ENCODE data around the gene ZNF865. TPM values are rescaled to one million over a fixed set of nuclear protein-coding genes. Genes with fewer than 3 reads are reported as not detected.

Gene ZNF865
- total RNA-seq, 3 donors from 2014 or later (not counting 1 experiment from before 2014, with no cell fraction given) = 18.5 to 22.1 (median 20.9) TPM

- Histone ChIP-seq H3K9me3 (ENCODE audit: control insufficient read depth, insufficient read depth, low read length) (no peaks in the 10 kb centered on the region), H3K27me3 (ENCODE audit: control insufficient read depth, insufficient read depth, low read length) (no peaks in the 10 kb centered on the region), H3K27ac (ENCODE audit: low read length) (no peak overlapping the region), H3K36me3 (ENCODE audit: control insufficient read depth, insufficient read depth, low read length) (peaks cover 65% of the 10 kb centered on the region), H3K4me1 (ENCODE audit: control insufficient read depth, insufficient read depth, low read length) (peaks cover 46% of the 10 kb centered on the region), H3K4me3 (ENCODE audit: low read length) (no peak overlapping the region)
- DNase-seq (no peak), ATAC-seq (no peak)
- Mint-ChIP-seq H3K9me3 (no peaks in the 10 kb centered on the region), H3K36me3 (peaks cover 8% of the 10 kb centered on the region), H3K27ac (peak overlapping the region in 1 of 2 donors; percentile 78), H3K27me3 (ENCODE audit: low read depth in 2 of 2) (no peaks in the 10 kb centered on the region), H3K4me1 (peaks cover 37 to 71% of the 10 kb centered on the region in 2 donors), H3K4me3 (no peak overlapping the region)
- TF ChIP-seq, protein P1, sequence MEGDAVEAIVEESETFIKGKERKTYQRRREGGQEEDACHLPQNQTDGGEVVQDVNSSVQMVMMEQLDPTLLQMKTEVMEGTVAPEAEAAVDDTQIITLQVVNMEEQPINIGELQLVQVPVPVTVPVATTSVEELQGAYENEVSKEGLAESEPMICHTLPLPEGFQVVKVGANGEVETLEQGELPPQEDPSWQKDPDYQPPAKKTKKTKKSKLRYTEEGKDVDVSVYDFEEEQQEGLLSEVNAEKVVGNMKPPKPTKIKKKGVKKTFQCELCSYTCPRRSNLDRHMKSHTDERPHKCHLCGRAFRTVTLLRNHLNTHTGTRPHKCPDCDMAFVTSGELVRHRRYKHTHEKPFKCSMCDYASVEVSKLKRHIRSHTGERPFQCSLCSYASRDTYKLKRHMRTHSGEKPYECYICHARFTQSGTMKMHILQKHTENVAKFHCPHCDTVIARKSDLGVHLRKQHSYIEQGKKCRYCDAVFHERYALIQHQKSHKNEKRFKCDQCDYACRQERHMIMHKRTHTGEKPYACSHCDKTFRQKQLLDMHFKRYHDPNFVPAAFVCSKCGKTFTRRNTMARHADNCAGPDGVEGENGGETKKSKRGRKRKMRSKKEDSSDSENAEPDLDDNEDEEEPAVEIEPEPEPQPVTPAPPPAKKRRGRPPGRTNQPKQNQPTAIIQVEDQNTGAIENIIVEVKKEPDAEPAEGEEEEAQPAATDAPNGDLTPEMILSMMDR (IDR thresholded peaks at IDR 0.05) = no peak
- intact Hi-C loops (cut with micrococcal nuclease) = no loop called here
- 95% methylated on average over 16 of the region's 16 CpGs for WGBS (ENCODE audit: insufficient coverage)
These were observed 55.5 kb downstream of the ZNF865 start for GRCh38 chr19:55660991-55661390.

- H3K4me1 ChIP-seq (ENCODE audit: control insufficient read depth, insufficient read depth, low read length) = peaks cover 38% of the 10 kb centered on the region
- Mint-ChIP-seq H3K36me3 (peaks cover 8% of the 10 kb centered on the region), H3K27me3 (ENCODE audit: low read depth in 2 of 2) (no peaks in the 10 kb centered on the region), H3K4me3 (no peak overlapping the region), H3K27ac (no peak overlapping the region), H3K9me3 (no peaks in the 10 kb centered on the region), H3K4me1 (peaks cover 29 to 63% of the 10 kb centered on the region in 2 donors)
- TF ChIP-seq, protein P1 (IDR thresholded peaks at IDR 0.05) = no peak
- 75% methylated on average over 7 of the region's 7 CpGs for WGBS (ENCODE audit: insufficient coverage)
- no peak overlapping the region for H3K27ac ChIP-seq (ENCODE audit: low read length)
- intact Hi-C loops (cut with micrococcal nuclease) = no loop called here
- no peaks in the 10 kb centered on the region for H3K27me3 ChIP-seq (ENCODE audit: control insufficient read depth, insufficient read depth, low read length)
- peaks cover 73% of the 10 kb centered on the region for H3K36me3 ChIP-seq (ENCODE audit: control insufficient read depth, insufficient read depth, low read length)
- ATAC-seq = no peak
- no peak for DNase-seq
- no peaks in the 10 kb centered on the region for H3K9me3 ChIP-seq (ENCODE audit: control insufficient read depth, insufficient read depth, low read length)
- H3K4me3 ChIP-seq (ENCODE audit: low read length) = no peak overlapping the region
These were observed 56.4 kb downstream of the ZNF865 start for GRCh38 chr19:55661826-55662225.

DNA sequence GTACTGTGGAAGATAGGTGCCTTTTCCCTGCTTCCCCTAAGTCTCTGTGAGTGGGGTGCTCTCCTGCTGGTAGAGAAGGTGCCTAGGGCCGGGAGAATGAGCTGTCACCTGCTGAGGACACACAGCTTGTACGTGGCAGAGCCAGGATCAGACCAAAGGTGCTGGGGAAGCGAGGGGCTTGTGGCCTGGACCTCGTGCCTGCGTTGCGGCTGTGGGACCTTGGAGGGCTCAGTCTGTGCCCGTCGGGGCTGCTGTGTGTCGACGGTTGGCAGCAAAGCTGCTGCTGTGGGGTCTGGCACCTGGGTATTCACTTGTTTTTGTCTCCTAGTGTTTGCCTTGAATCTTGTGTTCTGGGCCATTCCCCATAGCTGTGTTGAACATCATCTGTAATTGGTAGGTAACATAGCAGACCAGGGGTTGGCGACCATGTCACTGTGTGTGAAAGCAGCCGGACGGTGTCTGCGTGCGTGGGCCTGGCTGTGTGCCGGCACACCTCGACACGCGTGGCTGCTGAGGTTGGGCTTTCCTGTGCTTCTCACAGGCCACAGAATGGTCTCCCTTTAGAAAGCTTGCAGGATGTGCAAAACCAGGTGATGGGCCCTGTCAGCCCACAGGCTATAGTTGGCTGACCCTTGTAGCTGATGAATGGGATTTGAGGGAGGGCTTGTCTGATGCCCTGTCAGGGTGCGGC, 58.5 kb downstream of the ZNF865 start:
- Histone ChIP-seq H3K27me3 (ENCODE audit: control insufficient read depth, insufficient read depth, low read length) (no peaks in the 10 kb centered on the region), H3K4me1 (ENCODE audit: control insufficient read depth, insufficient read depth, low read length) (peaks cover 20% of the 10 kb centered on the region), H3K9me3 (ENCODE audit: control insufficient read depth, insufficient read depth, low read length) (no peaks in the 10 kb centered on the region), H3K27ac (ENCODE audit: low read length) (no peak overlapping the region), H3K4me3 (ENCODE audit: low read length) (no peak overlapping the region), H3K36me3 (ENCODE audit: control insufficient read depth, insufficient read depth, low read length) (peaks cover 85% of the 10 kb centered on the region)
- 82% methylated on average over 20 of the region's 20 CpGs for WGBS (ENCODE audit: insufficient coverage)
- H3K4me1 Mint-ChIP-seq = peaks cover 15 to 44% of the 10 kb centered on the region in 2 donors
- H3K27me3 Mint-ChIP-seq (ENCODE audit: low read depth in 2 of 2) = no peaks in the 10 kb centered on the region
- TF ChIP-seq, protein P1 (IDR thresholded peaks at IDR 0.05) = no peak
- peak overlapping the region; percentile 21 to 52 for H3K27ac Mint-ChIP-seq
- DNase-seq (no peak), ATAC-seq (peak in 1 of 3 donors; percentile 7)
- peaks cover 8% of the 10 kb centered on the region for H3K36me3 Mint-ChIP-seq
- intact Hi-C loops (cut with micrococcal nuclease) = no loop called here
- no peak overlapping the region for H3K4me3 Mint-ChIP-seq
- no peaks in the 10 kb centered on the region for H3K9me3 Mint-ChIP-seq

Measured in natural killer cell (primary cell).